IPS DF 6.9 (cell line): ENCODE data around the gene KIF20A.
"Not testable (repeated sequence)": the region's sequence is repeated elsewhere in the genome, so short reads cannot be mapped to it uniquely, and the experiment has no call there.

Experiments used
- DNase-seq: peaks from one replicate; pipeline ENCODE4 v3.0.0-alpha.2; 2013; ENCODE audit warnings: low read depth, low spot score
- H3K27ac ChIP-seq: one replicate; pipeline ENCODE4 v1.5.1; 2013; ENCODE audit warnings: low read length, control low read depth
- H3K27me3 ChIP-seq: 2 replicates; pipeline ENCODE4 v1.6.1; 2013; ENCODE audit warnings: mild to moderate bottlenecking, low read length; ENCODE audit not compliant: control insufficient read depth, insufficient read depth
- H3K36me3 ChIP-seq: 2 replicates; pipeline ENCODE4 v1.6.1; 2013; ENCODE audit warnings: low read length; ENCODE audit not compliant: control insufficient read depth, insufficient read depth
- H3K4me1 ChIP-seq: 2 replicates; pipeline ENCODE4 v1.6.1; 2013; ENCODE audit warnings: low read length; ENCODE audit not compliant: control insufficient read depth, insufficient read depth
- H3K4me3 ChIP-seq: 2 replicates; pipeline ENCODE4 v1.5.1; 2013; ENCODE audit warnings: mild to moderate bottlenecking, low read length
- H3K9me3 ChIP-seq: 2 replicates; pipeline ENCODE4 v1.6.1; 2013; ENCODE audit warnings: low read length, inconsistent platforms; ENCODE audit not compliant: control insufficient read depth, insufficient read depth
- WGBS: extraction: QIAGEN DNeasy Blood & Tissue Kit; methylation state at CpG from one replicate; pipeline ENCODE4 v1.1.7; 2013; ENCODE audit warnings: mixed read lengths, missing lambda C conversion rate; ENCODE audit not compliant: insufficient read length, insufficient coverage; 5-methylcytosine and 5-hydroxymethylcytosine counted together

Gene KIF20A

DNA sequence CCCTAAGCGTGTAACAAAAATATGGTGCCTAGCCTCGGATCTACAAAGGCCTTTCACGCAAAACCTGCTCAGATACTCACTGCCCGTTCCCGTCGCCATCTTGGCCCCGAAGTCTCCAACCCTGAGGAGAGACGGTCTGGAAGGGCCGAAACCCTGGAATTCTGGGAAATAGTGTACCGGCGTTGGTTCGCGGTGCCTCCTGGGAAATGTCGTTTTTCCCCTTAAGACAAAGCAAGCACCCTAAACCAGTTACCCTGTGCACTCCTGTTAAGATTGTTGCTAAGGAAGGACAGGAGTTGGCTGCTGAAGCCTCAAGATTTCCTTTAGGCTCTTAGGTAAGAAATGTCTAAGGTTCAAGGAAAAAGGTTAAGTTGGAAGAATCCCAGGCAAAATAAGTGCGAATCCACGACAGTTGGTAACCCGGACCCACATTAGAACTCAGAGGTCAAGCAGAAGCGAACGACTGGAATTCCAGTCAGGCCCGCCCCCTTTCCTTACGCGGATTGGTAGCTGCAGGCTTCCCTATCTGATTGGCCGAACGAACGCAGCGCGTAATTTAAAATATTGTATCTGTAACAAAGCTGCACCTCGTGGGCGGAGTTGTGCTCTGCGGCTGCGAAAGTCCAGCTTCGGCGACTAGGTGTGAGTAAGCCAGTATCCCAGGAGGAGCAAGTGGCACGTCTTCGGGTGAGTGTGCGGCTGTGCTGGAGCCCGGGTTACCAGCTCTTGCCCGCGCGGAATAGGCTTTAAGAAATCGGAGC lies at the start of gene KIF20A, which contains the start of gene BRD8:
Gene KIF20A (plus strand): TSS at position 597 of the 761 bp plus-strand sequence. CDS start 569 bp downstream, outside the sequence.
Gene BRD8 (minus strand): TSS at position 115 of the 761 bp plus-strand sequence. CDS start 16 bp downstream, at position 99.
- Histone ChIP-seq H3K9me3 (no peaks in the 10 kb centered on the region), H3K4me3 (peak within 1 kb of the TSS; percentile 88), H3K4me1 (no peaks in the 10 kb centered on the region), H3K36me3 (peaks cover 18% of the 10 kb centered on the region; the same call in 1 of the 2 replicates), H3K27ac (no peak within 1 kb of the TSS), H3K27me3 (no peaks in the 10 kb centered on the region)
- WGBS: no CpG with 5 or more reads among the region's 41 CpGs
- peak; percentile 91 for DNase-seq

DNA sequence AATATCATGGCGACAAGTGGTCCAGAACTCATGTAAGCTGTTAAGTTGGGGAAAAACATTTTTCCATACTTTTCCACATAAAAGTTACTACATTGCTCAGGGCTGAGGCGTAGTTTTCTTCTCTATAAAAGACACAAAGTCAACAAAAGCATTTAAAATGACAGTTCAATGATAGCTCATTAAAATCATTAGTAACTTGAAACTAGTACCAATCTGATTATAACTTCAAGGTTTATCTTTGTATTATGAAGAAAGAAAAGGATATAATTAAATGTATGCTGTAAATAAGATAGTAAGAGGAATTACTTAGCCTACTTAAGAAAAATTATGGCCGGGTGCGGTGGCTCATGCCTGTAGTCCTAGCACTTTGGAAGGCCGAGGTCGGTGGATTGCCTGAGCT lies 49.6 kb upstream of the KIF20A start:
- no peak overlapping the region for H3K27ac ChIP-seq

DNA sequence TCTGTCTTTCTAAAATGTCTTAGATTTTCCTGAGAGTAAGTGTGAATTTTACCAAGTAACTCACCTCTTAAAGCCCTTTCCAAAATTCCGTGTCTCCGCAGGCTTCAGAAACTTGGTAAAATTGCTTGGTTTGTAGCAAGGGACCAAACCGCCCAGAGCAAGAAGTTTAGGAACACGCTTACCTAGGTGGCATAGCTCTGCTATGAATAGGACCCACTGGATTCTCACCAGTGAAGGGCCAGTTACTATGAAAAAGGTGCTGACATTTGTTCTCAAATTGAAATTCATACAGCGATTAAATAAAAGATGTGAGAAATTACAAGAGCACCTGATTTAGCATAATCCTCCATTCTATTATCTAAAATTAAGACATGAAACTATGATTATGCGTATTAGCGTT lies 46.4 kb upstream of the KIF20A start:
- no peaks in the 10 kb centered on the region for H3K9me3 ChIP-seq
- no CpG with 5 or more reads among the region's 7 CpGs for WGBS
- no peaks in the 10 kb centered on the region for H3K36me3 ChIP-seq
- no peak overlapping the region for H3K4me3 ChIP-seq
- no peak overlapping the region for H3K27ac ChIP-seq
- DNase-seq: no peak
- H3K27me3 ChIP-seq: no peaks in the 10 kb centered on the region
- H3K4me1 ChIP-seq: no peaks in the 10 kb centered on the region

More for the DNA sequence above, 49.6 kb upstream of the KIF20A start:
- WGBS: no CpG with 5 or more reads among the region's 6 CpGs
- DNase-seq: no peak
- no peaks in the 10 kb centered on the region for H3K27me3 ChIP-seq
- H3K36me3 ChIP-seq: no peaks in the 10 kb centered on the region
- H3K9me3 ChIP-seq: no peaks in the 10 kb centered on the region
- no peaks in the 10 kb centered on the region for H3K4me1 ChIP-seq
- no peak overlapping the region for H3K4me3 ChIP-seq

DNA sequence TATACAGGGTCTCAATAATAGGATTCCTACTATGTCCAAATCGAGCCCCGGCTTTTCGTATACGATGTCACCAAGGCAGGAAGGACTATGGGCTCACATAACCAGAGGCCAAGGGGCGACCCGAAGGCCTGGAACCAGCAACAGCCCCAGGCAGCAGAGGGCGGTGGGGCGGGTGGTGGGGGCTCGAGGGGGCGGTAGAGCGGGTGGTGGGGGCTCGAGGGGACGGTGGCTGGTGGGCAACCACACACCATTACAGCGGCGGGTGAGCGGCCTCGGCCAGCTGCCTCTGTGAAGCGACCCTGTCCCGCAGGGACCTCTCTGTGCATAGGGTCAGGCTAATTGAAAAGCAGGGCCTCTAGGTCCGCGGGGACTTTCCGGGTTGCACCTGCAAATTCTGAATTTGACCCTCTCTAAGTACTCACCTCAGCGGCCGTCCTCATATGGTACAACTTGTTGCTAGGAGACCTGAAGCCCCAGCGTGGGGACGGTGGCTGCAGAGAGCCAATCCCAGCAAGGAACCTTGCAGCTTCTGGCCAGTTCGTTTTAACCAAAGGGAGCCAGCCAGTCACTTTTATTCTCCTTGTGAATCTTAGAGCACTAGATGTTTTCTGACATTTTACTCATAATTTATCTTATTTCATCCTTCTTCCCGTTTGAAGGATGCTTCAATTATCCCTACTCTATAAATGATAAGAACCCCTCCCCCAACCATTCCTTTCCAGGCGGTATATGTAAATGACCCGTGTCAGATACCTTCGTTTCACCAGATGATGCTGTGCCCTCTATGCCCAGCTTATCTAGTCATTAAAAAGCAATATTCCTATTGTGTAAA lies 39.7 kb upstream of the KIF20A start, which contains the start of gene NME5:
Gene NME5 (minus strand): TSS at position 480 of the 832 bp plus-strand sequence. CDS start 648 bp downstream, outside the sequence.
- Histone ChIP-seq H3K27ac (no peak within 1 kb of the TSS), H3K27me3 (no peaks in the 10 kb centered on the region), H3K4me3 (peak within 1 kb of the TSS; percentile 61; the same call in 1 of the 2 replicates)

DNA sequence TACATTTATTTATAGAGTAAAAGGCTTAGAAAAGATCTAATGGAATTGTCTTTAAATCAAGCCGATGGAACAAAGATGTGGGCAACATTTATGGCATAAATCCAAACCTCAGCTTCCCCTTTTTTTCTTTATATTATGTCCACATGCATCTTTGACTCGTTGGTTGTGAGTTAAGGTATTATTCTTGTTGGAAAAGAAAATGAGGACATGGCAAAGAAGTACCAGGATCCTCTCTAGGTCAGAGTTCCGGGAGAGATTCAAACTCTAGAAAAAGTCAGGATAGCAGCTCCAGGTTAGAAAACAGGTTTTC lies 39.2 kb upstream of the KIF20A start:
- H3K36me3 ChIP-seq: no peaks in the 10 kb centered on the region
- no CpG with 5 or more reads among the region's 3 CpGs for WGBS
- no peak for DNase-seq
- H3K27me3 ChIP-seq: no peaks in the 10 kb centered on the region
- no peak overlapping the region for H3K4me3 ChIP-seq
- no peaks in the 10 kb centered on the region for H3K9me3 ChIP-seq
- no peaks in the 10 kb centered on the region for H3K4me1 ChIP-seq
- H3K27ac ChIP-seq: no peak overlapping the region

More for the DNA sequence above, 39.7 kb upstream of the KIF20A start, which contains the start of gene NME5:
- DNase-seq: peak; percentile 29
- H3K9me3 ChIP-seq: no peaks in the 10 kb centered on the region
- H3K36me3 ChIP-seq: no peaks in the 10 kb centered on the region
- WGBS: no CpG with 5 or more reads among the region's 31 CpGs
- no peaks in the 10 kb centered on the region for H3K4me1 ChIP-seq

DNA sequence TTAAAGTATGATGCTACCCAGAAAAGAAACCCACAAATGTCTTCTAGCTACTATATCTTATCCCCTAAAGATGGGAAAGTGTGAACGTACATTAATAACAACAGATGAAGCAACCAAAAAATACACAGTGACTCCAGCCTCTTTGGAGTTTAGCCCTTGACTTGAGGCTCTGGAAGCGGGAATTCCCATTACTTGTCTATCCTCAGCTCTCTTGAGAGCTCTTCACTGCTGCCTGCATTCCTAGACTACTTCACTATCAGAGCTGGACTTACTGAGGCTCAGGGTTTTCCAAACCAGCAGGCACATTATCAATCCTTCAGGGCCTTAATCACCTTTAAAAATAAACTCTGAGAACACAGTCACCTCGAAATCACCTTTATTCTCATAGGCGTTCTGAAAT lies 38.6 kb upstream of the KIF20A start:
- Histone ChIP-seq H3K4me3 (no peak overlapping the region), H3K36me3 (no peaks in the 10 kb centered on the region), H3K9me3 (no peaks in the 10 kb centered on the region), H3K27ac (no peak overlapping the region), H3K27me3 (no peaks in the 10 kb centered on the region), H3K4me1 (no peaks in the 10 kb centered on the region)
- no peak for DNase-seq
- no CpG with 5 or more reads among the region's 4 CpGs for WGBS

DNA sequence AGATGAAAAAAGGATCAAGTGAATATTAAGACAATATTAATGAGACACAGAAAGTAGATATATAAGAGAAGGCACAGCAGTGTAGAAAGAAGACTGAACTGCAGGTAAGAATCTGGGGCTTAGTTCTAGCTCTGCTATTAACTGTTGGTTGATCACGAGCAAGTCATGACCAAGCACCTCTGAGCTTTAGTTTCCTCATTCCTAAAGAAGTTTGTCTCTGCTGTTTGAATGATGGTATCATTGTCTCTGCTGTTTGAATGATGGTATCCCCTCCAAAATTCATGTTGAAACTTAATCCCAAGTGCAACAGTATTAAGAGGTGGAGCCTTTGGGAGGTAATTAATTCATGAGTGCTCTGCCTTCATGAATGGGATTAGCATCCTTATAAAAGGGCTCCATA lies 37.2 kb upstream of the KIF20A start:
- H3K36me3 ChIP-seq: no peaks in the 10 kb centered on the region
- H3K4me1 ChIP-seq: no peaks in the 10 kb centered on the region
- no peak for DNase-seq
- H3K27ac ChIP-seq: no peak overlapping the region
- no peaks in the 10 kb centered on the region for H3K27me3 ChIP-seq
- no CpG with 5 or more reads among the region's 1 CpG for WGBS
- H3K9me3 ChIP-seq: no peaks in the 10 kb centered on the region
- H3K4me3 ChIP-seq: no peak overlapping the region

DNA sequence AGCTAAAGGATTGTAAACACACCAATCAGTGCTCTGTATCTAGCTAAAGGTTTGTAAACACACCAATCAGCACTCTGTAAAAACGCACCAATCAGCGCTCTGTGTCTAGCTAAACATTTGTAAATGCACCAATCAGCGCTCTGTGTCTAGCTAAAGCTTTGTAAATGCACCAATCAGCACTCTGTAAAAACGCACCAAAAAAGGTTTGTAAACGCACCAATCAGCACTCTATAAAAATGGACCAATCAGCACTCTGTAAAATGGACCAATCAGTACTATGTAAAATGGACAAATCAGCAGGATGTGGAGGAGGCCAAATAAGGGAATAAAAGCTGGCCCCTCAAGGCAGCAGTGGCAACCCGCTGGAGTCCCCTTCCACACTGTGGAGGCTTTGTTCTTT lies 35.3 kb upstream of the KIF20A start:
- H3K27ac ChIP-seq, H3K27me3 ChIP-seq, H3K4me1 ChIP-seq, H3K9me3 ChIP-seq, H3K36me3 ChIP-seq, DNase-seq, H3K4me3 ChIP-seq: not testable (repeated sequence)
- WGBS: no CpG with 5 or more reads among the region's 6 CpGs

DNA sequence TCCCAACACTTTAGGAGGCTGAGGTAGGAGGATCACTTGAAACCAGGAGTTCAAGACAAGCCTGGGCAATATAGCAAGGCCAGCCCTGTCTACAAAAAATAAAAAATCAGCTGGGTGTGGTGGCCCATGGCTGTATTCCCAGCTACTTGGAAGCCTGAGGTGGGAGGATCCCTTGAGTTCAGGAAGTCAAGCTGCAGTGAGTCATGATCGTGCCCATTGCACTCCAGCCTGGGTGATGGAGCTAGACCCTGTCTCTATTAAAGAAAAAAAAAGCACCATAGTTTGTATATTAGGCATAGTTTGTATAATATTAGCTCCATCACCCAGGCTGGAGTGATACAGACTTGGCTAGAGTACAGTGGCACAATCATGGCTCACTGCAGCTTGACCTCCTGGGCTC lies 30.1 kb upstream of the KIF20A start:
- H3K9me3 ChIP-seq: no peaks in the 10 kb centered on the region
- no peak for DNase-seq
- no peaks in the 10 kb centered on the region for H3K27me3 ChIP-seq
- no peak overlapping the region for H3K4me3 ChIP-seq
- H3K27ac ChIP-seq: no peak overlapping the region
- WGBS: no CpG with 5 or more reads among the region's 1 CpG
- no peaks in the 10 kb centered on the region for H3K4me1 ChIP-seq
- no peaks in the 10 kb centered on the region for H3K36me3 ChIP-seq

DNA sequence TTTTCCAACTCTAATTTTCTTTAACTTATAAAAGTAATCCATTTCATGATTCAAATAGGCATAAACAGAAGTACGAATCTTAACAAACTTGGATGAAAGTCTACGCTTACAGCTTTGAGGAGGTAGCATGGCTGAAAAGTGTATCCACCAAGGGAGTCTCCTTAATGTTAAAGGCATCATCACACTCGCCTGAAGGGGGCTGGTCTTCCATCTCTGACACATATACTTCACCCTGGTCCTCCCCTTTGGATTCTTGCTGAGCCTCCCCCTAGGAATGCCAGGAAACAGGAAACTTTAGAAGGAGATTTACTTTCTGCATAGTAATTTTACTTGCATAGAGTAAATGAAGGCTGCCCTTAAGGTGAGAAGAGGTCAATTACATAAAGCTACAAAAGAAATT lies 29.4 kb upstream of the KIF20A start:
- no peak for DNase-seq
- WGBS: no CpG with 5 or more reads among the region's 3 CpGs
- H3K9me3 ChIP-seq: no peaks in the 10 kb centered on the region
- no peak overlapping the region for H3K27ac ChIP-seq
- no peaks in the 10 kb centered on the region for H3K4me1 ChIP-seq
- H3K27me3 ChIP-seq: no peaks in the 10 kb centered on the region
- no peak overlapping the region for H3K4me3 ChIP-seq
- H3K36me3 ChIP-seq: no peaks in the 10 kb centered on the region
